HepG2 (cell line): ENCODE results near the gene CHDH. TPM values are rescaled to one million over a fixed set of nuclear protein-coding genes. Genes with fewer than 3 reads are reported as not detected.

Source experiments
- ASH2L ChIP-seq: fragments of 300-600, 200-600 bp; sonication (generic); IDR thresholded peaks from 2 replicates; pipeline ENCODE4 v1.7.0; 2017; ENCODE audit warnings: low read depth, mild to moderate bottlenecking, moderate library complexity, mixed read lengths, low read length; ENCODE audit not compliant: insufficient read length
- BHLHE40 ChIP-seq: IDR thresholded peaks from 2 replicates; pipeline ENCODE4 v1.6.1; 2011; ENCODE audit warnings: low read length, improper control_type of control experiment
- BRCA1 ChIP-seq: sonication (generic); formaldehyde crosslinking; IDR thresholded peaks from 2 replicates; pipeline ENCODE4 v1.4.0; 2020; ENCODE audit warnings: missing genetic modification reagents
- FOSL1 ChIP-seq: sonication (generic); formaldehyde crosslinking; IDR thresholded peaks from 2 replicates; pipeline ENCODE4 v1.9.0; 2021; ENCODE audit warnings: missing genetic modification reagents, borderline replicate concordance
- GMEB1 ChIP-seq: sonication (generic); formaldehyde crosslinking; IDR thresholded peaks from 2 replicates; pipeline ENCODE4 v1.5.1; 2020; ENCODE audit warnings: missing genetic modification reagents, mild to moderate bottlenecking, borderline replicate concordance
- HHEX ChIP-seq: IDR thresholded peaks from 2 replicates; pipeline ENCODE4 v1.6.1; 2016; ENCODE audit warnings: control low read depth
- HNRNPH1 ChIP-seq: fragments of 200-400 bp; formaldehyde crosslinking; optimal IDR thresholded peaks from 2 replicates; pipeline ENCODE3; 2017; ENCODE audit warnings: mild to moderate bottlenecking, low read depth, low read length
- KMT2A ChIP-seq: sonication (generic); formaldehyde crosslinking; IDR thresholded peaks from 2 replicates; pipeline ENCODE4 v1.4.0; 2020; ENCODE audit warnings: missing genetic modification reagents
- MAF1 ChIP-seq: sonication (generic); formaldehyde crosslinking; IDR thresholded peaks from 2 replicates; pipeline ENCODE4 v1.5.0; 2020; ENCODE audit warnings: missing genetic modification reagents, borderline replicate concordance
- MED1 ChIP-seq: sonication (generic); formaldehyde crosslinking; IDR thresholded peaks from 2 replicates; pipeline ENCODE4 v1.4.0; 2020; ENCODE audit warnings: missing genetic modification reagents
- NKX3-1 ChIP-seq: sonication (generic); formaldehyde crosslinking; IDR thresholded peaks from 2 replicates; pipeline ENCODE4 v1.5.0; 2020; ENCODE audit warnings: missing genetic modification reagents
- PHF20 ChIP-seq: sonication (generic); formaldehyde crosslinking; IDR thresholded peaks from 2 replicates; pipeline ENCODE4 v1.5.0; 2020; ENCODE audit warnings: mild to moderate bottlenecking, missing genetic modification reagents
- RORA ChIP-seq: sonication (generic); formaldehyde crosslinking; IDR thresholded peaks from 2 replicates; pipeline ENCODE4 v1.5.0; 2020; ENCODE audit warnings: mild to moderate bottlenecking, missing genetic modification reagents, moderate library complexity
- SKIL ChIP-seq: sonication (generic); formaldehyde crosslinking; IDR thresholded peaks from 2 replicates; pipeline ENCODE4 v1.8.0; 2022; ENCODE audit warnings: missing genetic modification reagents, mild to moderate bottlenecking, moderate library complexity, borderline replicate concordance
- SRF ChIP-seq: IDR thresholded peaks from 2 replicates; pipeline ENCODE4 v1.6.1; 2011; ENCODE audit warnings: mild to moderate bottlenecking, low read depth, low read length, moderate library complexity
- TAF15 ChIP-seq: fragments of 200-400 bp; formaldehyde crosslinking; IDR thresholded peaks from one replicate; pipeline ENCODE4 v1.6.1; 2018; ENCODE audit warnings: mild to moderate bottlenecking, low read depth, low read length; ENCODE audit not compliant: poor library complexity, severe bottlenecking
- TERF1 ChIP-seq: sonication (generic); formaldehyde crosslinking; IDR thresholded peaks from 2 replicates; pipeline ENCODE4 v1.8.0; 2022; ENCODE audit warnings: mild to moderate bottlenecking, missing genetic modification reagents, moderate library complexity
- TOE1 ChIP-seq: sonication (generic); formaldehyde crosslinking; IDR thresholded peaks from 2 replicates; pipeline ENCODE4 v1.4.0; 2020; ENCODE audit warnings: mild to moderate bottlenecking, missing genetic modification reagents
- ZBTB7B ChIP-seq: sonication (generic); formaldehyde crosslinking; IDR thresholded peaks from 2 replicates; pipeline ENCODE4 v1.4.0; 2020; ENCODE audit warnings: missing genetic modification reagents
- ZNF180 ChIP-seq: sonication (generic); formaldehyde crosslinking; IDR thresholded peaks from 2 replicates; pipeline ENCODE4 v1.4.0; 2020; ENCODE audit warnings: low read depth, missing genetic modification reagents, borderline replicate concordance
- polyA plus RNA-seq, 8 experiments: library from polyadenylated mRNA; depleted of rRNA in 3 of 8; stranded (reverse) in 7 of 8; unstranded in 1 of 8; fragments of >200 nt; fragmentation: Illumina TruSeq in 4 of 8; extraction: Trizol in 4 of 8; gene quantifications; 2 replicates each; pipeline versions ENCODE4 v1.2.1 to v1.2.3, GENCODE V29; 2011 to 2016; ENCODE audit warnings: low read depth in 4 of 8, missing spikeins in 1 of 8, mixed read lengths in 1 of 8; ENCODE audit not compliant: insufficient read depth in 1 of 8
- total RNA-seq, 5 experiments: library from RNA; depleted of rRNA; stranded (reverse); fragments of >200 nt; fragmentation: Illumina TruSeq; extraction: Trizol; gene quantifications; 2 replicates each; pipeline ENCODE4 v1.2.3, GENCODE V29; 2016; ENCODE audit warnings: low read depth in 1 of 5
- TF ChIP-seq, protein P1 (sequence below): sonication (generic); formaldehyde crosslinking; IDR thresholded peaks from 2 replicates; pipeline ENCODE4 v1.4.0; 2020; ENCODE audit warnings: missing genetic modification reagents
- TF ChIP-seq, protein P2 (sequence below): sonication (generic); formaldehyde crosslinking; IDR thresholded peaks from 2 replicates; pipeline ENCODE4 v1.4.0; 2020; ENCODE audit warnings: low read depth, mild to moderate bottlenecking, missing genetic modification reagents

The CHDH gene
- total and polyA plus RNA-seq, 2 of the 13 experiments (the other 11 are each of a cell fraction or from before 2014, with no cell fraction given) = 28.1 to 48.9 TPM

DNA sequence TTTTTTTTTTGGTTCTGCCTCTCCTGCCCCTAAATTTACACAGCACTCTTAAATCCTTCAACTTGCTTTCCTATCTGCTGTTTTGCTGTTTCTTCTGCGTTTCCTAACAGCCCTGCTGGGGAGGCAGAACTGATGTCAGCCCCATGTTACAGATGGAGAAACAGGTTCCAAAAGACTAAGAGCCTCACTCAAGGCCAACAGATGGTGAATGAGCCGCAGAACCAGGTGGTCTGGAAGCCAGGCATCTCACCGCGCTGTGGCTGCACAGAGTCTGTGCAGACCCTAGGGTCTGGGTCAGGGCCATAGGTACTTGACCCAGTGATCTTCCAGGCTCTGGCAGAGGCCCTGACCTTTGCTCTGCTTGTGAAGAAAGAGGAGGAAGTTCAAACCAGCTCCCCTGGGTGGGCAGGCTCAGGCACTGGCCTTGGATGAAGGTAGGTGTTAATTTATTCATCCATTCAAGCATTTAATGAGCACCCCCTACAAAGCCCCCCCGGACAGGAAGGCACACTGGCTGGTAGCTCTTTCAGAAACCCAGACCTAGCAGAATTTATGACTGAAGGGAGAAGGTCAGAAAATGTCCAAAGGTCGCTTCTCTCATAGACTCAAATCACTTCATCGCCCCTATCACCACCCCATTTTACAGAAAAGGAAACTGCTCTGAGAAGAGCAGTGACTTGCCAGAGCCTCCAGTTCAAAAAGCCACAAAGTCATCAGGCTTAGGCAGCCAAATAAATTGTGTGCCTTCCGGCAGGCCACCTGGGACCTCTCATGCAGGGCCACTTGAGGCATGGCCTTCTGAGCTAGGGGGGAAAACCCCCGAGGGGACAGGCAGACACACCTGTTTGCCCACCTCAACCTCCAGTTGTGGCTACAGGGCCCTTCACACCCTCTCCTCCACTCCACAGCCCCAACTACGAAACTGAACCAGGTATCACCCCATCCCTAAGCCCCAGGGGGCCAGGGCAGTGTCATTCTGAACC, 2.7 kb downstream of the CHDH start (continued):
- TF ChIP-seq MED1 = peak; percentile 76
- 0 out of 2 replicates have a peak, but pooled peaks have one; percentile 5 for TF ChIP-seq SKIL (CRISPR knock-in tag)
- TF ChIP-seq HHEX = peak; percentile 54; the same call in 1 of the 2 replicates
- no peak for TF ChIP-seq FOSL1 (CRISPR knock-in tag)
- TF ChIP-seq, protein P1, sequence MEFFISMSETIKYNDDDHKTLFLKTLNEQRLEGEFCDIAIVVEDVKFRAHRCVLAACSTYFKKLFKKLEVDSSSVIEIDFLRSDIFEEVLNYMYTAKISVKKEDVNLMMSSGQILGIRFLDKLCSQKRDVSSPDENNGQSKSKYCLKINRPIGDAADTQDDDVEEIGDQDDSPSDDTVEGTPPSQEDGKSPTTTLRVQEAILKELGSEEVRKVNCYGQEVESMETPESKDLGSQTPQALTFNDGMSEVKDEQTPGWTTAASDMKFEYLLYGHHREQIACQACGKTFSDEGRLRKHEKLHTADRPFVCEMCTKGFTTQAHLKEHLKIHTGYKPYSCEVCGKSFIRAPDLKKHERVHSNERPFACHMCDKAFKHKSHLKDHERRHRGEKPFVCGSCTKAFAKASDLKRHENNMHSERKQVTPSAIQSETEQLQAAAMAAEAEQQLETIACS (CRISPR knock-in tag) = no peak
- TF ChIP-seq KMT2A (CRISPR knock-in tag) = 0 out of 2 replicates have a peak, but pooled peaks have one; percentile 18
- no peak for TF ChIP-seq BHLHE40
- TF ChIP-seq GMEB1 (CRISPR knock-in tag) = no peak; the same call in 1 of the 2 replicates
- peak; percentile 91 for TF ChIP-seq ASH2L
- 0 out of 2 replicates have a peak, but pooled peaks have one; percentile 18 for TF ChIP-seq NKX3-1
- no peak for TF ChIP-seq TOE1 (CRISPR knock-in tag)
- TF ChIP-seq, protein P2, sequence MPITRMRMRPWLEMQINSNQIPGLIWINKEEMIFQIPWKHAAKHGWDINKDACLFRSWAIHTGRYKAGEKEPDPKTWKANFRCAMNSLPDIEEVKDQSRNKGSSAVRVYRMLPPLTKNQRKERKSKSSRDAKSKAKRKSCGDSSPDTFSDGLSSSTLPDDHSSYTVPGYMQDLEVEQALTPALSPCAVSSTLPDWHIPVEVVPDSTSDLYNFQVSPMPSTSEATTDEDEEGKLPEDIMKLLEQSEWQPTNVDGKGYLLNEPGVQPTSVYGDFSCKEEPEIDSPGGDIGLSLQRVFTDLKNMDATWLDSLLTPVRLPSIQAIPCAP = no peak
- TF ChIP-seq PHF20 (CRISPR knock-in tag) = no peak
- TF ChIP-seq MAF1 = no peak
- no peak for TF ChIP-seq BRCA1 (CRISPR knock-in tag)
- TF ChIP-seq TERF1 (CRISPR knock-in tag) = no peak
- no peak for TF ChIP-seq TAF15
- TF ChIP-seq ZBTB7B (CRISPR knock-in tag) = peak; percentile 73
- peak; percentile 78 for TF ChIP-seq HNRNPH1
- no peak for TF ChIP-seq ZNF180 (CRISPR knock-in tag)
- TF ChIP-seq SRF = no peak
- no peak for TF ChIP-seq RORA (CRISPR knock-in tag)
